ENCODE data around the gene ATP5MC2.

The ATP5MC2 gene

GRCh38 chr12:53623548-53624385 lies 52.1 kb downstream of the ATP5MC2 start:
- Histone ChIP-seq H3K36me3 (ENCODE audit: low read length) (no peaks in the 10 kb centered on the region), H2AFZ (ENCODE audit: low read depth, low read length, severe bottlenecking) (no peak overlapping the region), H3K9ac (ENCODE audit: low read length) (peak overlapping the region; percentile 85), H3F3A (ENCODE audit: insufficient read depth) (peaks cover 41% of the 10 kb centered on the region), H3K4me2 (ENCODE audit: low read depth, low read length, poor library complexity, severe bottlenecking) (peak overlapping the region; percentile 76), H3K79me2 (ENCODE audit: insufficient read depth, low read length) (peaks cover 46% of the 10 kb centered on the region), H3K9me2 (replicated peaks; ENCODE audit: insufficient read depth, low read length) (no peaks in the 10 kb centered on the region), H3K9me3 (ENCODE audit: insufficient read depth, low read length) (no peaks in the 10 kb centered on the region), H3K27me3 (ENCODE audit: low read length) (no peaks in the 10 kb centered on the region), H3K4me3 (ENCODE audit: insufficient read depth, low read length, poor library complexity, severe bottlenecking) (peak overlapping the region; percentile 89), H3K27ac (ENCODE audit: low read depth, low read length) (peak overlapping the region; percentile 63), H4K20me1 (ENCODE audit: low read depth, low read length) (no peaks in the 10 kb centered on the region)
- TF ChIP-seq, protein P1, sequence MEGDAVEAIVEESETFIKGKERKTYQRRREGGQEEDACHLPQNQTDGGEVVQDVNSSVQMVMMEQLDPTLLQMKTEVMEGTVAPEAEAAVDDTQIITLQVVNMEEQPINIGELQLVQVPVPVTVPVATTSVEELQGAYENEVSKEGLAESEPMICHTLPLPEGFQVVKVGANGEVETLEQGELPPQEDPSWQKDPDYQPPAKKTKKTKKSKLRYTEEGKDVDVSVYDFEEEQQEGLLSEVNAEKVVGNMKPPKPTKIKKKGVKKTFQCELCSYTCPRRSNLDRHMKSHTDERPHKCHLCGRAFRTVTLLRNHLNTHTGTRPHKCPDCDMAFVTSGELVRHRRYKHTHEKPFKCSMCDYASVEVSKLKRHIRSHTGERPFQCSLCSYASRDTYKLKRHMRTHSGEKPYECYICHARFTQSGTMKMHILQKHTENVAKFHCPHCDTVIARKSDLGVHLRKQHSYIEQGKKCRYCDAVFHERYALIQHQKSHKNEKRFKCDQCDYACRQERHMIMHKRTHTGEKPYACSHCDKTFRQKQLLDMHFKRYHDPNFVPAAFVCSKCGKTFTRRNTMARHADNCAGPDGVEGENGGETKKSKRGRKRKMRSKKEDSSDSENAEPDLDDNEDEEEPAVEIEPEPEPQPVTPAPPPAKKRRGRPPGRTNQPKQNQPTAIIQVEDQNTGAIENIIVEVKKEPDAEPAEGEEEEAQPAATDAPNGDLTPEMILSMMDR (IDR thresholded peaks at IDR 0.05; ENCODE audit: insufficient read depth, low read length, poor library complexity, severe bottlenecking): no peak
- no peak for TF ChIP-seq EZH2phosphoT487 (conservative IDR thresholded peaks at IDR 0.05; ENCODE audit: low read length)

GRCh38 chr12:53622724-53623123 lies 53.2 kb downstream of the ATP5MC2 start:
- TF ChIP-seq EZH2phosphoT487 (conservative IDR thresholded peaks at IDR 0.05; ENCODE audit: low read length): no peak
- TF ChIP-seq, protein P1 (IDR thresholded peaks at IDR 0.05; ENCODE audit: insufficient read depth, low read length, poor library complexity, severe bottlenecking): no peak
- no peak overlapping the region for H2AFZ ChIP-seq (ENCODE audit: low read depth, low read length, severe bottlenecking)
- no peaks in the 10 kb centered on the region for H3K36me3 ChIP-seq (ENCODE audit: low read length)
- H3K4me3 ChIP-seq (ENCODE audit: insufficient read depth, low read length, poor library complexity, severe bottlenecking): no peak overlapping the region
- peaks cover 51% of the 10 kb centered on the region for H3F3A ChIP-seq (ENCODE audit: insufficient read depth)
- H4K20me1 ChIP-seq (ENCODE audit: low read depth, low read length): no peaks in the 10 kb centered on the region
- peak overlapping the region; percentile 76 for H3K4me2 ChIP-seq (ENCODE audit: low read depth, low read length, poor library complexity, severe bottlenecking)
- no peaks in the 10 kb centered on the region for H3K9me3 ChIP-seq (ENCODE audit: insufficient read depth, low read length)
- no peaks in the 10 kb centered on the region for H3K27me3 ChIP-seq (ENCODE audit: low read length)
- no peak overlapping the region for H3K9ac ChIP-seq (ENCODE audit: low read length)
- no peaks in the 10 kb centered on the region for H3K9me2 ChIP-seq (replicated peaks; ENCODE audit: insufficient read depth, low read length)
- H3K79me2 ChIP-seq (ENCODE audit: insufficient read depth, low read length): peaks cover 55% of the 10 kb centered on the region
- H3K27ac ChIP-seq (ENCODE audit: low read depth, low read length): peak overlapping the region; percentile 63

DNA sequence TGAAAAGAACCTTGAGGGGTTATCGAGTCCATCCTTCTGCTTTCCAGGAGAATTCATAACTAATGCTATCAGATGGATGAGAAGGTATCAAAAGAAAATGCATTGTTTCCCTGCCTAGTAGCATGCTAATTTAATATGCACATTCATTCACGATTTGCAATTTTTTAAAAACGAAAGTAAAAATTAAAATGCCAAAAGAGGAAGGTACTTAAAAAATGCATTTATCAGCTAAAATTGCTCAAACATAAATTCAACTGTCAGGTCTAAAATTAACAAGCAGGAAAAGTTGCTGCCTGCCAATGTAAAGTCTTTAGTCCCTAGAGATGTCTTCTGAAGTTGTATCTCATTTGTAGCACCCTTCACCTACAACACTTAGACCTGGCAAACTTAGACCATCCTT lies 57.6 kb downstream of the ATP5MC2 start:
- peak overlapping the region; percentile 11 for H2AFZ ChIP-seq (ENCODE audit: low read depth, low read length, severe bottlenecking)

More for the DNA sequence above, 57.6 kb downstream of the ATP5MC2 start:
- no peaks in the 10 kb centered on the region for H4K20me1 ChIP-seq (ENCODE audit: low read depth, low read length)
- H3K9me3 ChIP-seq (ENCODE audit: insufficient read depth, low read length): no peaks in the 10 kb centered on the region
- H3K79me2 ChIP-seq (ENCODE audit: insufficient read depth, low read length): peaks cover 52% of the 10 kb centered on the region
- H3K4me3 ChIP-seq (ENCODE audit: insufficient read depth, low read length, poor library complexity, severe bottlenecking): peak overlapping the region; percentile 53
- peak overlapping the region; percentile 52 for H3K9ac ChIP-seq (ENCODE audit: low read length)
- peak overlapping the region; percentile 84 for H3K27ac ChIP-seq (ENCODE audit: low read depth, low read length)
- H3K4me2 ChIP-seq (ENCODE audit: low read depth, low read length, poor library complexity, severe bottlenecking): peak overlapping the region; percentile 98
- no peaks in the 10 kb centered on the region for H3K36me3 ChIP-seq (ENCODE audit: low read length)
- H3K9me2 ChIP-seq (replicated peaks; ENCODE audit: insufficient read depth, low read length): no peaks in the 10 kb centered on the region
- H3F3A ChIP-seq (ENCODE audit: insufficient read depth): peaks cover 41% of the 10 kb centered on the region
- TF ChIP-seq, protein P1 (IDR thresholded peaks at IDR 0.05; ENCODE audit: insufficient read depth, low read length, poor library complexity, severe bottlenecking): no peak
- TF ChIP-seq EZH2phosphoT487 (conservative IDR thresholded peaks at IDR 0.05; ENCODE audit: low read length): no peak
- no peaks in the 10 kb centered on the region for H3K27me3 ChIP-seq (ENCODE audit: low read length)

Data from SU-DHL-6 (cell line).